Mesendoderm (in vitro differentiated cells): ENCODE measurements around the gene BNIP3.
"Not testable (repeated sequence)": the region's sequence is repeated elsewhere in the genome, so short reads cannot be mapped to it uniquely, and the experiment has no call there.

Experiments
- DNase-seq: peaks from one replicate; pipeline ENCODE4 v3.0.0; 2013
- H2AK5ac ChIP-seq: 2 replicates; pipeline ENCODE4 v1.6.1; 2013; ENCODE audit warnings: low read length, inconsistent platforms
- H2BK120ac ChIP-seq: 2 replicates; pipeline ENCODE4 v1.6.1; 2013; ENCODE audit warnings: low read depth, mild to moderate bottlenecking, low read length, moderate library complexity, mixed read lengths
- H2BK15ac ChIP-seq: replicated peaks from 2 replicates; pipeline ENCODE4 v1.6.1; 2013; ENCODE audit warnings: low read depth, mild to moderate bottlenecking, moderate library complexity
- H2BK5ac ChIP-seq: 2 replicates; pipeline ENCODE4 v1.6.1; 2013; ENCODE audit warnings: low read length, inconsistent platforms
- H3K18ac ChIP-seq: 2 replicates; pipeline ENCODE4 v1.6.1; 2013; ENCODE audit warnings: mild to moderate bottlenecking, low read length, mixed read lengths
- H3K23ac ChIP-seq: one replicate; pipeline ENCODE4 v1.6.1; 2013; ENCODE audit warnings: low read length
- H3K27ac ChIP-seq: 2 replicates; pipeline ENCODE4 v1.5.1; 2013; ENCODE audit warnings: low read depth, mild to moderate bottlenecking, inconsistent platforms, low read length, moderate library complexity
- H3K27me3 ChIP-seq: 2 replicates; pipeline ENCODE4 v1.6.1; 2013; ENCODE audit warnings: low read length, control low read depth, mild to moderate bottlenecking, inconsistent platforms; ENCODE audit not compliant: insufficient read depth, poor library complexity
- H3K36me3 ChIP-seq: 2 replicates; pipeline ENCODE4 v1.6.1; 2013; ENCODE audit warnings: low read length, inconsistent platforms; ENCODE audit not compliant: control insufficient read depth, insufficient read depth
- H3K4ac ChIP-seq: one replicate; pipeline ENCODE4 v1.6.1; 2013; ENCODE audit warnings: low read depth, mild to moderate bottlenecking, low read length, moderate library complexity
- H3K4me1 ChIP-seq: 2 replicates; pipeline ENCODE4 v1.6.1; 2013; ENCODE audit warnings: low read depth, low read length, inconsistent platforms; ENCODE audit not compliant: control insufficient read depth
- H3K4me2 ChIP-seq: 2 replicates; pipeline ENCODE4 v1.6.1; 2013; ENCODE audit warnings: low read length
- H3K4me3 ChIP-seq: 2 replicates; pipeline ENCODE4 v1.5.1; 2013; ENCODE audit warnings: mild to moderate bottlenecking, low read length
- H3K56ac ChIP-seq: one replicate; pipeline ENCODE4 v1.6.1; 2013; ENCODE audit warnings: low read length
- H3K79me1 ChIP-seq: 2 replicates; pipeline ENCODE4 v1.6.1; 2013; ENCODE audit warnings: low read length, inconsistent platforms
- H3K79me2 ChIP-seq: 2 replicates; pipeline ENCODE4 v1.6.1; 2013; ENCODE audit warnings: mild to moderate bottlenecking, low read length; ENCODE audit not compliant: control insufficient read depth, insufficient read depth
- H3K9ac ChIP-seq: 2 replicates; pipeline ENCODE4 v1.6.1; 2013; ENCODE audit warnings: low read length, inconsistent platforms
- H4K5ac ChIP-seq: one replicate; pipeline ENCODE4 v1.6.1; 2013; ENCODE audit warnings: low read length
- H4K8ac ChIP-seq: one replicate; pipeline ENCODE4 v1.6.1; 2013; ENCODE audit warnings: low read depth, mild to moderate bottlenecking, control low read depth, low read length, moderate library complexity
- WGBS: extraction: QIAGEN DNeasy Blood & Tissue Kit; methylation state at CpG from one replicate; pipeline ENCODE4 v1.1.7; 2013; ENCODE audit warnings: low lambda C conversion rate, missing lambda C conversion rate; ENCODE audit not compliant: insufficient coverage; ENCODE audit errors: extremely low coverage; 5-methylcytosine and 5-hydroxymethylcytosine counted together

The BNIP3 gene

GRCh38 chr10:131987301-131987700, 5.6 kb upstream of the BNIP3 start:
- not testable (repeated sequence) for H2AK5ac ChIP-seq

GRCh38 chr10:131986851-131987250, 5.1 kb upstream of the BNIP3 start:
- H3K18ac ChIP-seq, DNase-seq, H3K4me1 ChIP-seq, H3K9ac ChIP-seq, H3K4me3 ChIP-seq, H3K79me1 ChIP-seq, H2BK15ac ChIP-seq, H4K8ac ChIP-seq, H2BK120ac ChIP-seq, H3K79me2 ChIP-seq, H2BK5ac ChIP-seq, H3K27ac ChIP-seq, H3K4ac ChIP-seq, H3K4me2 ChIP-seq, H2AK5ac ChIP-seq, H3K36me3 ChIP-seq, H3K23ac ChIP-seq, H4K5ac ChIP-seq, H3K56ac ChIP-seq: not testable (repeated sequence)
- peaks cover 13% of the 10 kb centered on the region for H3K27me3 ChIP-seq
- WGBS: no CpG with 5 or more reads among the region's 7 CpGs

More at GRCh38 chr10:131987301-131987700, 5.6 kb upstream of the BNIP3 start:
- not testable (repeated sequence) for H3K18ac ChIP-seq, H3K27ac ChIP-seq, DNase-seq, H3K56ac ChIP-seq, H2BK120ac ChIP-seq, H2BK5ac ChIP-seq, H3K9ac ChIP-seq, H3K23ac ChIP-seq, H3K4ac ChIP-seq, H3K36me3 ChIP-seq, H2BK15ac ChIP-seq, H4K5ac ChIP-seq, H3K79me1 ChIP-seq, H3K79me2 ChIP-seq, H3K4me1 ChIP-seq, H3K4me2 ChIP-seq, H4K8ac ChIP-seq, H3K4me3 ChIP-seq
- no CpG with 5 or more reads among the region's 5 CpGs for WGBS
- H3K27me3 ChIP-seq: peaks cover 13% of the 10 kb centered on the region

GRCh38 chr10:131983780-131984179, 2.1 kb upstream of the BNIP3 start:
- peaks cover 18% of the 10 kb centered on the region for H3K27me3 ChIP-seq
- no peak overlapping the region for H3K23ac ChIP-seq
- no peak overlapping the region for H4K8ac ChIP-seq
- no peak overlapping the region for H2BK15ac ChIP-seq
- H3K27ac ChIP-seq: no peak overlapping the region
- no peak overlapping the region for H3K9ac ChIP-seq
- H3K79me1 ChIP-seq: no peaks in the 10 kb centered on the region
- no peak overlapping the region for H3K56ac ChIP-seq
- no peak overlapping the region for H3K4ac ChIP-seq
- H4K5ac ChIP-seq: no peak overlapping the region
- H2AK5ac ChIP-seq: no peak overlapping the region
- no peaks in the 10 kb centered on the region for H3K36me3 ChIP-seq
- no CpG with 5 or more reads among the region's 6 CpGs for whole genome bisulfite sequencing
- DNase-seq: no peak
- no peaks in the 10 kb centered on the region for H3K79me2 ChIP-seq
- H2BK5ac ChIP-seq: no peak overlapping the region
- H3K4me2 ChIP-seq: no peak overlapping the region
- no peak overlapping the region for H2BK120ac ChIP-seq
- peaks cover 2% of the 10 kb centered on the region for H3K4me1 ChIP-seq
- no peak overlapping the region for H3K18ac ChIP-seq
- H3K4me3 ChIP-seq: no peak overlapping the region

- WGBS: no CpG with 5 or more reads among the region's 21 CpGs
- Histone ChIP-seq H4K8ac (no peak overlapping the region), H3K79me1 (no peaks in the 10 kb centered on the region), H3K56ac (peak overlapping the region; percentile 80), H2BK5ac (no peak overlapping the region), H3K4me2 (no peak overlapping the region), H3K4me1 (peaks cover 7% of the 10 kb centered on the region), H2AK5ac (no peak overlapping the region), H3K4ac (no peak overlapping the region), H2BK120ac (no peak overlapping the region), H3K27ac (no peak overlapping the region), H3K36me3 (no peaks in the 10 kb centered on the region), H3K23ac (no peak overlapping the region), H3K18ac (peak overlapping the region; percentile 51), H3K4me3 (no peak overlapping the region), H4K5ac (no peak overlapping the region), H3K9ac (peak overlapping the region; percentile 58), H2BK15ac (no peak overlapping the region), H3K79me2 (no peaks in the 10 kb centered on the region), H3K27me3 (peaks cover 18% of the 10 kb centered on the region)
- DNase-seq: no peak
Observed at GRCh38 chr10:131982796-131983195, 1.1 kb upstream of the BNIP3 start.

- Histone ChIP-seq H3K23ac (no peak overlapping the region), H3K4ac (peak overlapping the region; percentile 18), H3K56ac (peak overlapping the region; percentile 80), H3K4me2 (peak overlapping the region; percentile 50), H2AK5ac (no peak overlapping the region), H2BK15ac (no peak overlapping the region), H3K79me2 (no peaks in the 10 kb centered on the region), H3K9ac (peak overlapping the region; percentile 58), H3K27ac (no peak overlapping the region), H3K27me3 (peaks cover 18% of the 10 kb centered on the region), H3K36me3 (no peaks in the 10 kb centered on the region), H4K8ac (peak overlapping the region; percentile 98), H3K4me1 (peaks cover 9% of the 10 kb centered on the region), H3K4me3 (peak overlapping the region; percentile 21), H2BK5ac (no peak overlapping the region), H2BK120ac (no peak overlapping the region), H3K18ac (peak overlapping the region; percentile 51), H3K79me1 (no peaks in the 10 kb centered on the region), H4K5ac (no peak overlapping the region)
- no peak for DNase-seq
- no CpG with 5 or more reads among the region's 83 CpGs for WGBS
Observed at GRCh38 chr10:131982185-131982756, 548 bp upstream of the BNIP3 start.
